ENCODE results near the gene SLC33A1. TPM values are rescaled to one million over a fixed set of nuclear protein-coding genes. Genes with fewer than 3 reads are reported as not detected.
A peak's percentile ranks its signal among the peaks of the same experiment; 100 is the strongest.
"Not testable (repeated sequence)": the region's sequence is repeated elsewhere in the genome, so short reads cannot be mapped to it uniquely, and the experiment has no call there.

The SLC33A1 gene
- total RNA-seq: 10 to 100 TPM; 16.1 to 30.4 (median 26.8) TPM

GRCh38 chr3:155854141-155854940 is at the start of gene SLC33A1:
SLC33A1 (minus strand) TSS chr3:155854427; CDS start chr3:155853997, 430 bp downstream.
- DNase-seq (ENCODE audit: low spot score): peak; percentile 98
- ATAC-seq (ENCODE audit: low FRiP score): peak; percentile 100
- no peak for TF ChIP-seq CTCF (IDR thresholded peaks at IDR 0.05)

DNA sequence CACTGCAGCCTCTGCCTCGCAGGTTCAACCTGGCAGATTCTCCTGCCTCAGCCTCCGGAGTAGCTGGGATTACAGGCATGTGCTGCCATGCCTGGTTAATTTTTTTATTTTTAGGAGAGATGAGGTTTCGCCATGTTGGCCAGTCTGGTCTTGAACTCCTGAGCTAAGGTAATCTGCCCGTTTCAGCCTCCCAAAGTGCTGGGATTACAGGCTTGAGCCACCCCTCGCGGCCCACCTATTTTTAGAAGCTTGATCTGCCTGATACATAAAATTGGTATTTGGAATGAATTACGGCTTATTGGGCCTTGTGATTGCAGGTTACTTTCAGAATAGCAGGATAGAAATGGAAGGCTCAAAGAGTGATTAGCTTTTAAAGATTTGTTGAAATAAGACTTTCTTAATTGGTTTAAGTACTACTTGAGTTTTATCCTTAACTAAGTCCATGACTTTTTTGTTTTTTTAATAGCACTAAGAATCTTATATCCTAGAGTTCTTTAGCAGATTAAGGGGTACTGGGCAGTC is 41.2 kb upstream of the SLC33A1 start:
- no peak for ATAC-seq (ENCODE audit: low FRiP score)
- no peak for DNase-seq (ENCODE audit: low spot score)
- no peak for TF ChIP-seq CTCF (IDR thresholded peaks at IDR 0.05)

GRCh38 chr3:155891321-155891720 is 37.1 kb upstream of the SLC33A1 start:
- no peak for TF ChIP-seq CTCF (IDR thresholded peaks at IDR 0.05)
- ATAC-seq (ENCODE audit: low FRiP score): no peak
- no peak for DNase-seq (ENCODE audit: low spot score)

- no peak for DNase-seq (ENCODE audit: low spot score)
- no peak for TF ChIP-seq CTCF (IDR thresholded peaks at IDR 0.05)
- no peak for ATAC-seq (ENCODE audit: low FRiP score)
These were observed 36.5 kb upstream of the SLC33A1 start for GRCh38 chr3:155890671-155891190.

GRCh38 chr3:155889952-155890351 is 35.7 kb upstream of the SLC33A1 start:
- DNase-seq (ENCODE audit: low spot score) (no peak), ATAC-seq (ENCODE audit: low FRiP score) (no peak)
- TF ChIP-seq CTCF (IDR thresholded peaks at IDR 0.05): no peak

DNA sequence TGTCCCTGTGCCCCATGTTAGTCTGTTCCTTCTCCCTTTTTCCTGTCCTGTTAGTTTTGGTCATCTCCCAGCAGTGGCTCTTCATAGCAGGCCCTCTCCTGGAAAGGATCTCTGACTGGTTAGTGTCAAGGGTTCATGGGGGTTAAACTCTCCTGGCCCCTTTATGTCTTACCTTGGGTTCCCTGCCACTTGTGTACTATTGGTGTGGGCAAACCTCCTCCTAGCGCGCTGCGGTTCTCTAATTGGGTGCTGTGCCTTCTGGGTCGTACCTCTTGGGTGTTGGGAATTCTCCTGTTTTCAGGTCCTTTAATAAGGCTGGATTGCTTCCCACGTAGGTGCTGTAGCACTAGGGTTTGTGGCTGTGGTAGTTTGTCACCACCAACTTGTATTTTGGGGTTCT is 35.0 kb upstream of the SLC33A1 start:
- no peak for TF ChIP-seq CTCF (IDR thresholded peaks at IDR 0.05)
- ATAC-seq (ENCODE audit: low FRiP score) (no peak), DNase-seq (ENCODE audit: low spot score) (no peak)

DNA sequence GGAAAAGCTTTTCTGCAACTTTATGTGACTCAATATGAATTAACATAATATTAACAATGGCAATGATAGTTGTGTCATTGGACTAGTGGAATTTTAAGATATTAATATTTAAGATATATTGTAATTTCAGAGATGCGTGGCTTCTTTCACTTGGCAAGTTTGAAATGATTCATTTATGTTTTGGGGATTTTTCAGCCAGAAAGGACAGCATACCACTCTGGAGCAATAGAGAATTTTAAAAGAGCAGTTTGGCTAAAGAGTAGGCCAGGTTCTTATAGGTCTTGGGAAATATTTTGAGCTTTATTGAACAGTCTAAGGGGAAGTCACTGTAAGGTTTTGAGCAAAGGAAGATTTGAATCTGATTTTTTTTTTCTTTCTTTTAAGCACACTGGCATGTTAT is 32.7 kb upstream of the SLC33A1 start:
- DNase-seq (ENCODE audit: low spot score) (no peak), ATAC-seq (ENCODE audit: low FRiP score) (no peak)
- no peak for TF ChIP-seq CTCF (IDR thresholded peaks at IDR 0.05)

GRCh38 chr3:155886348-155886747 is 32.1 kb upstream of the SLC33A1 start:
- DNase-seq (ENCODE audit: low spot score); ATAC-seq (ENCODE audit: low FRiP score): not testable (repeated sequence)
